ENCODE measurements around the gene PFDN6. TPM values are rescaled to one million over a fixed set of nuclear protein-coding genes. Genes with fewer than 3 reads are reported as not detected.

Gene PFDN6
- total and polyA plus RNA-seq, 9 of the 15 experiments (the other 6 are each of a cell fraction or from before 2014, with no cell fraction given), result 6.8 to 475 (median 216) TPM

DNA sequence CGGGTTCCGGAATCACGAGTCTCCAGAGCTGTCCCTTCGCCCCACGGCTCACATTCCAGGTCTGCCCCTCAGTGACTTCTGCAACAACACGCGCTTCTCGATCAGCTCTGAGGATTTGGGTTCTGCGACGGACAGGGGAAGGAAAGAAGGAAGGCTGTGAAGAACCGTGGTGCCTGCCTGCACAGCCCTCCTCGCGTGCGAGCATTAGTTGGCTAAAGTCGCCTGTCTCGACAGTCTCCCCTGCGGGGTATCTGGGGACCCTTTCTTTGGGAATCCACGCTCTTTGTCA, 40.8 kb upstream of the PFDN6 start (continued):
- TF ChIP-seq, protein P1, sequence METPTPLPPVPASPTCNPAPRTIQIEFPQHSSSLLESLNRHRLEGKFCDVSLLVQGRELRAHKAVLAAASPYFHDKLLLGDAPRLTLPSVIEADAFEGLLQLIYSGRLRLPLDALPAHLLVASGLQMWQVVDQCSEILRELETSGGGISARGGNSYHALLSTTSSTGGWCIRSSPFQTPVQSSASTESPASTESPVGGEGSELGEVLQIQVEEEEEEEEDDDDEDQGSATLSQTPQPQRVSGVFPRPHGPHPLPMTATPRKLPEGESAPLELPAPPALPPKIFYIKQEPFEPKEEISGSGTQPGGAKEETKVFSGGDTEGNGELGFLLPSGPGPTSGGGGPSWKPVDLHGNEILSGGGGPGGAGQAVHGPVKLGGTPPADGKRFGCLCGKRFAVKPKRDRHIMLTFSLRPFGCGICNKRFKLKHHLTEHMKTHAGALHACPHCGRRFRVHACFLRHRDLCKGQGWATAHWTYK (CRISPR knock-in tag; IDR thresholded peaks at IDR 0.05), result no peak
- TF ChIP-seq, protein P2, sequence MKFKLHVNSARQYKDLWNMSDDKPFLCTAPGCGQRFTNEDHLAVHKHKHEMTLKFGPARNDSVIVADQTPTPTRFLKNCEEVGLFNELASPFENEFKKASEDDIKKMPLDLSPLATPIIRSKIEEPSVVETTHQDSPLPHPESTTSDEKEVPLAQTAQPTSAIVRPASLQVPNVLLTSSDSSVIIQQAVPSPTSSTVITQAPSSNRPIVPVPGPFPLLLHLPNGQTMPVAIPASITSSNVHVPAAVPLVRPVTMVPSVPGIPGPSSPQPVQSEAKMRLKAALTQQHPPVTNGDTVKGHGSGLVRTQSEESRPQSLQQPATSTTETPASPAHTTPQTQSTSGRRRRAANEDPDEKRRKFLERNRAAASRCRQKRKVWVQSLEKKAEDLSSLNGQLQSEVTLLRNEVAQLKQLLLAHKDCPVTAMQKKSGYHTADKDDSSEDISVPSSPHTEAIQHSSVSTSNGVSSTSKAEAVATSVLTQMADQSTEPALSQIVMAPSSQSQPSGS (CRISPR knock-in tag; IDR thresholded peaks at IDR 0.05), result no peak
- TF ChIP-seq ADNP (tag; IDR thresholded peaks at IDR 0.05) (no peak), JUND (IDR thresholded peaks at IDR 0.05; ENCODE audit: borderline replicate concordance, low read depth, low read length) (no peak), JUND (tag; IDR thresholded peaks at IDR 0.05; ENCODE audit: borderline replicate concordance, low read depth, low read length) (no peak), MCM2 (IDR thresholded peaks at IDR 0.05; ENCODE audit: low read depth) (no peak), XRCC3 (IDR thresholded peaks at IDR 0.05) (no peak), POLR3A (IDR thresholded peaks at IDR 0.05; ENCODE audit: borderline replicate concordance, extremely low read depth, insufficient read depth, insufficient read length) (no peak), ZSCAN29 (IDR thresholded peaks at IDR 0.05) (no peak), ZNF778 (CRISPR knock-in tag; IDR thresholded peaks at IDR 0.05) (no peak), KLF16 (IDR thresholded peaks at IDR 0.05) (no peak), RB1 (IDR thresholded peaks at IDR 0.05; ENCODE audit: low read depth) (no peak; the same call in 1 of the 2 replicates), FOS (IDR thresholded peaks at IDR 0.05; ENCODE audit: extremely low read depth, insufficient read length) (no peak), BMI1 (IDR thresholded peaks at IDR 0.05; ENCODE audit: low read length) (no peak), TGIF2 (CRISPR knock-in tag; IDR thresholded peaks at IDR 0.05) (no peak), SRSF7 (optimal IDR thresholded peaks at IDR 0.05; ENCODE audit: low read depth, low read length) (no peak), KLF6 (CRISPR knock-in tag; IDR thresholded peaks at IDR 0.05; ENCODE audit: borderline replicate concordance) (no peak), ZC3H11A (IDR thresholded peaks at IDR 0.05; ENCODE audit: low read depth, low read length) (no peak), PCBP1 (IDR thresholded peaks at IDR 0.05; ENCODE audit: low read depth, low read length, poor library complexity, severe bottlenecking) (no peak), CHD1 (IDR thresholded peaks at IDR 0.05; ENCODE audit: low read length) (peak; percentile 52), GABPB1 (CRISPR knock-in tag; IDR thresholded peaks at IDR 0.05) (no peak), CHD4 (IDR thresholded peaks at IDR 0.05; ENCODE audit: insufficient read depth, insufficient replicate concordance, low read depth, low read length, poor library complexity, severe bottlenecking) (peak; percentile 33), HEY1 (CRISPR knock-in tag; IDR thresholded peaks at IDR 0.05; ENCODE audit: borderline replicate concordance) (no peak), ESRRB (CRISPR knock-in tag; IDR thresholded peaks at IDR 0.05; ENCODE audit: borderline replicate concordance) (no peak)
- TF ChIP-seq, protein P3, sequence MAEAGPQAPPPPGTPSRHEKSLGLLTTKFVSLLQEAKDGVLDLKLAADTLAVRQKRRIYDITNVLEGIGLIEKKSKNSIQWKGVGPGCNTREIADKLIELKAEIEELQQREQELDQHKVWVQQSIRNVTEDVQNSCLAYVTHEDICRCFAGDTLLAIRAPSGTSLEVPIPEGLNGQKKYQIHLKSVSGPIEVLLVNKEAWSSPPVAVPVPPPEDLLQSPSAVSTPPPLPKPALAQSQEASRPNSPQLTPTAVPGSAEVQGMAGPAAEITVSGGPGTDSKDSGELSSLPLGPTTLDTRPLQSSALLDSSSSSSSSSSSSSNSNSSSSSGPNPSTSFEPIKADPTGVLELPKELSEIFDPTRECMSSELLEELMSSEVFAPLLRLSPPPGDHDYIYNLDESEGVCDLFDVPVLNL (CRISPR knock-in tag; IDR thresholded peaks at IDR 0.05; ENCODE audit: low read depth), result no peak
- TF ChIP-seq, protein P4, sequence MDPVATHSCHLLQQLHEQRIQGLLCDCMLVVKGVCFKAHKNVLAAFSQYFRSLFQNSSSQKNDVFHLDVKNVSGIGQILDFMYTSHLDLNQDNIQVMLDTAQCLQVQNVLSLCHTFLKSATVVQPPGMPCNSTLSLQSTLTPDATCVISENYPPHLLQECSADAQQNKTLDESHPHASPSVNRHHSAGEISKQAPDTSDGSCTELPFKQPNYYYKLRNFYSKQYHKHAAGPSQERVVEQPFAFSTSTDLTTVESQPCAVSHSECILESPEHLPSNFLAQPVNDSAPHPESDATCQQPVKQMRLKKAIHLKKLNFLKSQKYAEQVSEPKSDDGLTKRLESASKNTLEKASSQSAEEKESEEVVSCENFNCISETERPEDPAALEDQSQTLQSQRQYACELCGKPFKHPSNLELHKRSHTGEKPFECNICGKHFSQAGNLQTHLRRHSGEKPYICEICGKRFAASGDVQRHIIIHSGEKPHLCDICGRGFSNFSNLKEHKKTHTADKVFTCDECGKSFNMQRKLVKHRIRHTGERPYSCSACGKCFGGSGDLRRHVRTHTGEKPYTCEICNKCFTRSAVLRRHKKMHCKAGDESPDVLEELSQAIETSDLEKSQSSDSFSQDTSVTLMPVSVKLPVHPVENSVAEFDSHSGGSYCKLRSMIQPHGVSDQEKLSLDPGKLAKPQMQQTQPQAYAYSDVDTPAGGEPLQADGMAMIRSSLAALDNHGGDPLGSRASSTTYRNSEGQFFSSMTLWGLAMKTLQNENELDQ (CRISPR knock-in tag; IDR thresholded peaks at IDR 0.05; ENCODE audit: borderline replicate concordance), result no peak

All from K562 (cell line).